Neural progenitor cell (in vitro differentiated cells): Measurements from ENCODE around the gene TMEM43. TPM values are rescaled to one million over a fixed set of nuclear protein-coding genes. Genes with fewer than 3 reads are reported as not detected.

Source experiments
- DNase-seq: peaks from one replicate; pipeline ENCODE4 v3.0.0-alpha.2; 2016; ENCODE audit warnings: low spot score
- H2AFZ ChIP-seq: fragments of 200-600 bp; sonication (generic); replicated peaks from 2 replicates; pipeline ENCODE4 v1.6.1; 2016; ENCODE audit warnings: antibody characterized with exemption
- H3F3A ChIP-seq: fragments of 200-600 bp; sonication (generic); 2 replicates; pipeline ENCODE4 v1.6.1; 2016; ENCODE audit warnings: antibody characterized with exemption, low read depth
- H3K27ac ChIP-seq: fragments of 200-600 bp; sonication (generic); 2 replicates; pipeline ENCODE4 v1.5.1; 2016; ENCODE audit warnings: mild to moderate bottlenecking
- H3K27me3 ChIP-seq: fragments of 200-600 bp; sonication (generic); 2 replicates; pipeline ENCODE4 v1.6.1; 2016; ENCODE audit warnings: mild to moderate bottlenecking, moderate library complexity
- H3K36me3 ChIP-seq: fragments of 200-600 bp; sonication (generic); 2 replicates; pipeline ENCODE4 v1.5.1; 2016
- H3K4me1 ChIP-seq: fragments of 200-600 bp; sonication (generic); 2 replicates; pipeline ENCODE4 v1.6.1; 2016; ENCODE audit warnings: mixed run types
- H3K4me2 ChIP-seq: fragments of 200-600 bp; sonication (generic); 2 replicates; pipeline ENCODE4 v1.6.1; 2016
- H3K4me3 ChIP-seq: fragments of 200-600 bp; sonication (generic); 2 replicates; pipeline ENCODE4 v1.5.1; 2016
- H3K79me2 ChIP-seq: fragments of 200-600 bp; sonication (generic); 2 replicates; pipeline ENCODE4 v1.6.1; 2016; ENCODE audit warnings: low read depth
- H3K9ac ChIP-seq: fragments of 200-600 bp; sonication (generic); 2 replicates; pipeline ENCODE4 v1.6.1; 2016
- H3K9me3 ChIP-seq: fragments of 200-600 bp; sonication (generic); 2 replicates; pipeline ENCODE4 v1.5.1; 2016; ENCODE audit warnings: low read depth
- H4K20me1 ChIP-seq: fragments of 200-600 bp; sonication (generic); 2 replicates; pipeline ENCODE4 v1.6.1; 2016; ENCODE audit warnings: low read depth
- H3K27ac Mint-ChIP-seq: 3 replicates; pipeline ENCODE4 v1.8.0; 2021; ENCODE audit warnings: mixed read lengths
- H3K27me3 Mint-ChIP-seq: 2 replicates; pipeline ENCODE4 v1.8.0; 2022; ENCODE audit warnings: low read depth, mild to moderate bottlenecking, inconsistent platforms, moderate library complexity, mixed read lengths; ENCODE audit not compliant: insufficient read depth
- H3K36me3 Mint-ChIP-seq: 3 replicates; pipeline ENCODE4 v1.8.0; 2021; ENCODE audit warnings: mixed read lengths
- H3K4me1 Mint-ChIP-seq: 3 replicates; pipeline ENCODE4 v1.8.0; 2021; ENCODE audit warnings: mixed read lengths
- H3K4me3 Mint-ChIP-seq: 3 replicates; pipeline ENCODE4 v1.8.0; 2021; ENCODE audit warnings: mild to moderate bottlenecking, moderate library complexity, mixed read lengths
- H3K9me3 Mint-ChIP-seq: 3 replicates; pipeline ENCODE4 v1.8.0; 2020; ENCODE audit warnings: mixed read lengths
- CTCF ChIP-seq: fragments of 200-600 bp; sonication (generic); IDR thresholded peaks from 2 replicates; pipeline ENCODE4 v1.5.1; 2017; ENCODE audit warnings: antibody characterized with exemption, mild to moderate bottlenecking
- EZH2 ChIP-seq: fragments of 200-600 bp; sonication (generic); IDR thresholded peaks from 2 replicates; pipeline ENCODE4 v1.6.1; 2017; ENCODE audit warnings: antibody characterized with exemption, mild to moderate bottlenecking, moderate library complexity
- EZH2phosphoT487 ChIP-seq: fragments of 200-600 bp; sonication (generic); IDR thresholded peaks from 2 replicates; pipeline ENCODE4 v1.6.1; 2017; ENCODE audit warnings: antibody characterized with exemption
- total RNA-seq: library from RNA; depleted of rRNA; stranded (reverse); fragments of >200 nt; gene quantifications from 2 replicates; pipeline ENCODE4 v1.2.3, GENCODE V29; 2015; ENCODE audit warnings: low replicate concordance

Gene TMEM43
- total RNA-seq, 1 donor from 2014 or later: 19.7 TPM

- no peaks in the 10 kb centered on the region for H3K4me1 Mint-ChIP-seq
- Histone ChIP-seq H3K9ac (no peak overlapping the region), H3K36me3 (no peaks in the 10 kb centered on the region), H3K4me3 (no peak overlapping the region), H3K27ac (no peak overlapping the region), H3F3A (no peaks in the 10 kb centered on the region), H3K4me2 (no peak overlapping the region), H3K9me3 (no peaks in the 10 kb centered on the region), H3K4me1 (no peaks in the 10 kb centered on the region), H3K27me3 (no peaks in the 10 kb centered on the region), H3K79me2 (no peaks in the 10 kb centered on the region), H4K20me1 (no peaks in the 10 kb centered on the region), H2AFZ (no peak overlapping the region)
- DNase-seq: no peak
- no peak overlapping the region for H3K27ac Mint-ChIP-seq
- no peak overlapping the region for H3K4me3 Mint-ChIP-seq
- no peaks in the 10 kb centered on the region for H3K27me3 Mint-ChIP-seq
- no peak for TF ChIP-seq EZH2phosphoT487
- no peak for TF ChIP-seq EZH2
- TF ChIP-seq CTCF: no peak
- no peaks in the 10 kb centered on the region for H3K9me3 Mint-ChIP-seq
- H3K36me3 Mint-ChIP-seq: peaks cover 29% of the 10 kb centered on the region
These were observed 9.4 kb downstream of the TMEM43 start for GRCh38 chr3:14134291-14134690.

- no peak overlapping the region for H3K27ac Mint-ChIP-seq
These were observed 10.7 kb downstream of the TMEM43 start for GRCh38 chr3:14135581-14135980.

GRCh38 chr3:14137004-14137403 is 12.2 kb downstream of the TMEM43 start:
- Histone ChIP-seq H4K20me1 (no peaks in the 10 kb centered on the region), H3K9me3 (no peaks in the 10 kb centered on the region), H3K4me1 (no peaks in the 10 kb centered on the region), H3K9ac (no peak overlapping the region), H2AFZ (no peak overlapping the region), H3K36me3 (no peaks in the 10 kb centered on the region), H3F3A (no peaks in the 10 kb centered on the region), H3K27ac (no peak overlapping the region), H3K79me2 (no peaks in the 10 kb centered on the region), H3K4me3 (no peak overlapping the region), H3K4me2 (no peak overlapping the region), H3K27me3 (no peaks in the 10 kb centered on the region)
- DNase-seq: no peak
- no peak for TF ChIP-seq EZH2
- no peak for TF ChIP-seq CTCF
- no peak for TF ChIP-seq EZH2phosphoT487
- peaks cover 2% of the 10 kb centered on the region for H3K27me3 Mint-ChIP-seq
- H3K9me3 Mint-ChIP-seq: no peaks in the 10 kb centered on the region
- peaks cover 25% of the 10 kb centered on the region for H3K36me3 Mint-ChIP-seq
- H3K4me1 Mint-ChIP-seq: no peaks in the 10 kb centered on the region
- H3K27ac Mint-ChIP-seq: no peak overlapping the region
- no peak overlapping the region for H3K4me3 Mint-ChIP-seq

More at GRCh38 chr3:14135581-14135980, 10.7 kb downstream of the TMEM43 start:
- Histone ChIP-seq H2AFZ (no peak overlapping the region), H3K36me3 (no peaks in the 10 kb centered on the region), H3K79me2 (no peaks in the 10 kb centered on the region), H4K20me1 (no peaks in the 10 kb centered on the region), H3K27ac (no peak overlapping the region), H3K4me1 (no peaks in the 10 kb centered on the region), H3K4me2 (no peak overlapping the region), H3K4me3 (no peak overlapping the region), H3K27me3 (no peaks in the 10 kb centered on the region), H3K9ac (no peak overlapping the region), H3K9me3 (no peaks in the 10 kb centered on the region), H3F3A (no peaks in the 10 kb centered on the region)
- no peak for TF ChIP-seq EZH2
- no peak for TF ChIP-seq CTCF
- no peak for TF ChIP-seq EZH2phosphoT487
- Mint-ChIP-seq H3K4me1 (no peaks in the 10 kb centered on the region), H3K9me3 (no peaks in the 10 kb centered on the region), H3K36me3 (peaks cover 27% of the 10 kb centered on the region), H3K27me3 (no peaks in the 10 kb centered on the region), H3K4me3 (no peak overlapping the region)
- DNase-seq: no peak
